Gastroesophageal sphincter (tissue), 3 donors: ENCODE measurements around the gene BASP1.

Experiments
- CTCF ChIP-seq, 4 experiments: fragments of 200-600 bp in 2 of 4; fragments of 450-650 bp in 2 of 4; sonication (generic) in 1 of 4; IDR thresholded peaks; one replicate each; pipeline ENCODE4 v1.5.1; 2017 to 2019; ENCODE audit warnings: antibody characterized with exemption in 4 of 4, mild to moderate bottlenecking in 2 of 4, moderate library complexity in 2 of 4
- EP300 ChIP-seq: sonication (generic); formaldehyde crosslinking; IDR thresholded peaks from one replicate; pipeline ENCODE4 v1.6.1; 2017; ENCODE audit warnings: antibody characterized with exemption, mild to moderate bottlenecking
- POLR2A ChIP-seq, 2 donors: fragments of 450-650 bp; IDR thresholded peaks; one replicate each; pipeline ENCODE4 v1.6.1; 2017; ENCODE audit warnings: antibody characterized with exemption in 2 of 2, mild to moderate bottlenecking in 2 of 2, moderate library complexity in 1 of 2
- POLR2AphosphoS5 ChIP-seq: sonication (generic); formaldehyde crosslinking; IDR thresholded peaks from one replicate; pipeline ENCODE4 v1.6.1; 2017; ENCODE audit warnings: antibody characterized with exemption

- no peak for TF ChIP-seq CTCF (IDR thresholded peaks at IDR 0.05)
- no peak for TF ChIP-seq POLR2AphosphoS5
- no peak for TF ChIP-seq POLR2A (IDR thresholded peaks at IDR 0.05)
- no peak for TF ChIP-seq EP300
Measured at GRCh38 chr5:17283121-17283415, 65.6 kb downstream of the BASP1 start.
